Measurements from ENCODE around the gene AK6.

The AK6 gene

GRCh38 chr5:69368458-69369339 is 621 bp downstream of the AK6 start:
- Histone ChIP-seq H3K4me3 (replicated peaks; ENCODE audit: low read depth, low read length) (peak overlapping the region; percentile 82), H3K36me3 (ENCODE audit: control insufficient read depth, insufficient read depth, low read length) (peaks cover 3% of the 10 kb centered on the region), H3K27me3 (replicated peaks; ENCODE audit: control insufficient read depth, insufficient read depth, low read length) (no peaks in the 10 kb centered on the region)
- DNase-seq (ENCODE audit: extremely low read depth, insufficient read length): no peak
- no peak for TF ChIP-seq CTCF (IDR thresholded peaks at IDR 0.05; ENCODE audit: insufficient read depth, low read length, poor library complexity, severe bottlenecking)

- H3K36me3 ChIP-seq (ENCODE audit: control insufficient read depth, insufficient read depth, low read length): peaks cover 5% of the 10 kb centered on the region
- peak; percentile 41 for TF ChIP-seq CTCF (IDR thresholded peaks at IDR 0.05; ENCODE audit: insufficient read depth, low read length, poor library complexity, severe bottlenecking)
- peak overlapping the region; percentile 82 for H3K4me3 ChIP-seq (replicated peaks; ENCODE audit: low read depth, low read length)
Observed at GRCh38 chr5:69367697-69368279, 1.5 kb downstream of the AK6 start.

GRCh38 chr5:69364850-69365249 is 4.5 kb downstream of the AK6 start:
- Histone ChIP-seq H3K36me3 (ENCODE audit: control insufficient read depth, insufficient read depth, low read length) (peaks cover 7% of the 10 kb centered on the region), H3K27me3 (replicated peaks; ENCODE audit: control insufficient read depth, insufficient read depth, low read length) (no peaks in the 10 kb centered on the region), H3K4me3 (replicated peaks; ENCODE audit: low read depth, low read length) (no peak overlapping the region)
- DNase-seq (ENCODE audit: extremely low read depth, insufficient read length): no peak
- no peak for TF ChIP-seq CTCF (IDR thresholded peaks at IDR 0.05; ENCODE audit: insufficient read depth, low read length, poor library complexity, severe bottlenecking)

More at GRCh38 chr5:69367697-69368279, 1.5 kb downstream of the AK6 start:
- H3K27me3 ChIP-seq (replicated peaks; ENCODE audit: control insufficient read depth, insufficient read depth, low read length): no peaks in the 10 kb centered on the region
- no peak for DNase-seq (ENCODE audit: extremely low read depth, insufficient read length)

- Histone ChIP-seq H3K4me3 (replicated peaks; ENCODE audit: low read depth, low read length) (no peak overlapping the region), H3K36me3 (ENCODE audit: control insufficient read depth, insufficient read depth, low read length) (peaks cover 7% of the 10 kb centered on the region), H3K27me3 (replicated peaks; ENCODE audit: control insufficient read depth, insufficient read depth, low read length) (no peaks in the 10 kb centered on the region)
- no peak for DNase-seq (ENCODE audit: extremely low read depth, insufficient read length)
- peak; percentile 39 for TF ChIP-seq CTCF (IDR thresholded peaks at IDR 0.05; ENCODE audit: insufficient read depth, low read length, poor library complexity, severe bottlenecking)
Observed at GRCh38 chr5:69364414-69364813, 4.9 kb downstream of the AK6 start.

GRCh38 chr5:69360442-69360841 is 8.9 kb downstream of the AK6 start:
- H3K4me3 ChIP-seq (replicated peaks; ENCODE audit: low read depth, low read length): no peak overlapping the region
- H3K27me3 ChIP-seq (replicated peaks; ENCODE audit: control insufficient read depth, insufficient read depth, low read length): no peaks in the 10 kb centered on the region
- peaks cover 9% of the 10 kb centered on the region for H3K36me3 ChIP-seq (ENCODE audit: control insufficient read depth, insufficient read depth, low read length)
- no peak for DNase-seq (ENCODE audit: extremely low read depth, insufficient read length)
- TF ChIP-seq CTCF (IDR thresholded peaks at IDR 0.05; ENCODE audit: insufficient read depth, low read length, poor library complexity, severe bottlenecking): no peak

All from GM06990 (cell line).